HUES6 (cell line): ENCODE results near the gene CTDSPL2.
A peak's percentile ranks its signal among the peaks of the same experiment; 100 is the strongest.
"Not testable (repeated sequence)": the region's sequence is repeated elsewhere in the genome, so short reads cannot be mapped to it uniquely, and the experiment has no call there.

Experiments used
- H3K27ac ChIP-seq: 2 replicates; pipeline ENCODE4 v1.7.0; 2013; ENCODE audit warnings: low read depth, mild to moderate bottlenecking, low read length, inconsistent platforms
- H3K27me3 ChIP-seq: 2 replicates; pipeline ENCODE4 v1.6.1; 2013; ENCODE audit warnings: low read length; ENCODE audit not compliant: control insufficient read depth, insufficient read depth
- H3K36me3 ChIP-seq: 2 replicates; pipeline ENCODE4 v1.6.1; 2013; ENCODE audit warnings: low read length; ENCODE audit not compliant: control insufficient read depth, insufficient read depth
- H3K4me1 ChIP-seq: 2 replicates; pipeline ENCODE4 v1.6.1; 2013; ENCODE audit warnings: low read length; ENCODE audit not compliant: control insufficient read depth, insufficient read depth
- H3K4me3 ChIP-seq: 2 replicates; pipeline ENCODE4 v1.5.1; 2013; ENCODE audit warnings: low read depth, low read length
- H3K9ac ChIP-seq: one replicate; pipeline ENCODE4 v1.6.1; 2013; ENCODE audit warnings: mild to moderate bottlenecking, low read length
- H3K9me3 ChIP-seq: 2 replicates; pipeline ENCODE4 v1.6.1; 2013; ENCODE audit warnings: low read depth, low read length; ENCODE audit not compliant: control insufficient read depth, insufficient read depth

Gene CTDSPL2

GRCh38 chr15:44441095-44441501 is 13.7 kb downstream of the CTDSPL2 start:
- H3K4me3 ChIP-seq, result peak overlapping the region; percentile 31
- no peaks in the 10 kb centered on the region for H3K27me3 ChIP-seq
- H3K4me1 ChIP-seq, result peaks cover 20% of the 10 kb centered on the region
- H3K9ac ChIP-seq, result no peak overlapping the region
- H3K9me3 ChIP-seq, result peaks cover 5% of the 10 kb centered on the region; the same call in 1 of the 2 replicates
- peaks cover 2% of the 10 kb centered on the region for H3K36me3 ChIP-seq
- H3K27ac ChIP-seq, result peak overlapping the region; percentile 50; the same call in 1 of the 2 replicates

DNA sequence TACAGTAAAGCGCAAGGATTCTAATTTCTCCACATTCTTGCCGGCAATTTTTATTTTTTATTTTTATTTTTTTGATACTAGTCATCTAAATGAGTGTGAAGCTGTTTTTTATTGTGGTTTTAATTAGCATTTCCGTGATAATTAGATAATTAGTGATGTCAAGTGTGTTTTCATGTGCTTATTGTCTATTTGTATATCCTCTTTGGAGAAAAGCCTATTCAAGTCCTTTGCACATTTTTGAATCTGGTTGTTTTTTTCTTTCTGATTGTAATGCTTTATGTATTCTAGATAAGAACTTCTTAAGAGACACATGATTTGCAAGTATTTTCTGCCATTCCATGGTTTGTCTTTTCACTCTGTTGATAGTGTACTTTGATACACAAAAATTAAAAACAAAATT is 16.1 kb downstream of the CTDSPL2 start:
- Histone ChIP-seq H3K4me3 (no peak overlapping the region), H3K4me1 (peaks cover 18% of the 10 kb centered on the region), H3K36me3 (peaks cover 11% of the 10 kb centered on the region), H3K27me3 (no peaks in the 10 kb centered on the region), H3K9me3 (peaks cover 5% of the 10 kb centered on the region; the same call in 1 of the 2 replicates), H3K27ac (no peak overlapping the region), H3K9ac (no peak overlapping the region)

DNA sequence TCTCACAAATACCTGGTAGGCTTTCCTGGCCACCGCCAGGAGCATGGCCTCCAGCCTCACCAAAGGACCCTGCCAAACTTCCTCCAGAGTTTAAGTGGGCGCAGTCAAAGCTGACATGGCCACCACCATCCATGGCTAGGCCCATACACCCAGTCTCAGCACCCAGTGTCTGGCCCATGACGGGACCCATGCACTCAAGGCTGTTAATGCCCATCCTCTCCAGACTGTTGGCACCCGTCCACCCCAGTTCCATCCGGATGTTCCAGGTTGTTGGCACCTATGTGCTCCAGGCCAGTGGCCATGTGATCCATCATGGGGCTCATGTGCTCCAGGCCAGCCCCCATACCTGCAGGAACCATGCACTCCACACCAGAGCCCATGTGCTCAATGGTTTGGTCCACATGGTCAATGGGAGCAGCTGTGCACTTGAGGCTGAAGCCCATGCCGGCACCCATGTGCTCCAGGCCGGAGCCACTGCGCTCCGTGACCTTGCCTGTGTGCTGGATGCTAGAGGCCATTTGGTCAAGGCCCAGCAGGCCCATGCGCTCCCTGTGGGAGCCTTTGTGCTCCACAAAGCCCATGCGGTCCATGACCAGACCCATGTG is 20.4 kb downstream of the CTDSPL2 start:
- Histone ChIP-seq H3K27ac (no peak overlapping the region), H3K36me3 (peaks cover 11% of the 10 kb centered on the region), H3K9ac (no peak overlapping the region), H3K27me3 (no peaks in the 10 kb centered on the region), H3K9me3 (peaks cover 2% of the 10 kb centered on the region; the same call in 1 of the 2 replicates), H3K4me1 (no peaks in the 10 kb centered on the region), H3K4me3 (no peak overlapping the region)

- no peak overlapping the region for H3K27ac ChIP-seq
- H3K4me1 ChIP-seq, result no peaks in the 10 kb centered on the region
- peaks cover 9% of the 10 kb centered on the region for H3K36me3 ChIP-seq
- no peaks in the 10 kb centered on the region for H3K27me3 ChIP-seq
- no peaks in the 10 kb centered on the region; the same call in 1 of the 2 replicates for H3K9me3 ChIP-seq
- no peak overlapping the region for H3K4me3 ChIP-seq
- H3K9ac ChIP-seq, result no peak overlapping the region
Observed at GRCh38 chr15:44450172-44450571, 22.7 kb downstream of the CTDSPL2 start.

- not testable (repeated sequence) for H3K4me3 ChIP-seq, H3K9me3 ChIP-seq, H3K36me3 ChIP-seq, H3K27ac ChIP-seq, H3K9ac ChIP-seq, H3K27me3 ChIP-seq, H3K4me1 ChIP-seq
Observed at GRCh38 chr15:44453578-44454283, 26.3 kb downstream of the CTDSPL2 start.

- H3K9me3 ChIP-seq, result no peaks in the 10 kb centered on the region
- H3K27ac ChIP-seq, result no peak overlapping the region
- H3K4me1 ChIP-seq, result peaks cover 3% of the 10 kb centered on the region; the same call in 1 of the 2 replicates
- H3K27me3 ChIP-seq, result no peaks in the 10 kb centered on the region
- peaks cover 36% of the 10 kb centered on the region for H3K36me3 ChIP-seq
- H3K9ac ChIP-seq, result no peak overlapping the region
- H3K4me3 ChIP-seq, result no peak overlapping the region
Observed at GRCh38 chr15:44458429-44458828, 31.0 kb downstream of the CTDSPL2 start.

- Histone ChIP-seq H3K4me3 (no peak overlapping the region), H3K9me3 (no peaks in the 10 kb centered on the region), H3K4me1 (no peaks in the 10 kb centered on the region), H3K36me3 (peaks cover 30% of the 10 kb centered on the region), H3K9ac (no peak overlapping the region), H3K27ac (no peak overlapping the region), H3K27me3 (no peaks in the 10 kb centered on the region)
Observed at GRCh38 chr15:44468709-44469385, 41.4 kb downstream of the CTDSPL2 start.

GRCh38 chr15:44471885-44472455 is 44.5 kb downstream of the CTDSPL2 start:
- Histone ChIP-seq H3K9ac (no peak overlapping the region), H3K27me3 (no peaks in the 10 kb centered on the region), H3K4me1 (no peaks in the 10 kb centered on the region), H3K9me3 (no peaks in the 10 kb centered on the region), H3K27ac (no peak overlapping the region), H3K4me3 (no peak overlapping the region), H3K36me3 (peaks cover 20% of the 10 kb centered on the region)

DNA sequence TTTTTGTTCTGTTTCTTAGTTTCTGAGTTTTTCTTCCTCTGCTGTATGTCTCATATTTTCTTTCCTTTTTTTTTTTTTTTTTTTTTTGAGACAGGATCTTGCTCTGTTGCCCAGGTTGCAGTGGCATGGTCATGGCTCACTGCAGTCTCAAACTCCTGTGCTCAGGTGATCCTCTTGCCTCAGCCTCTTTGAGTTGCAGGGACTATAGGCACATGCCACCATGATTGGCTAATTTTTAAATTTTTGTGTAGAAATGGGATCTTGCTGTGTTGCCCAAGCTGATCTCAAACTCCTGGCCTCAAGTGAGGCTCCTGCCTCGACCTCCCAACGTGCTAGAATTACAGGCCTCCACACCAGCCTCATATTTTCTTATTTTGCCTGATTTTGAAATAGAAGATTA is 51.9 kb downstream of the CTDSPL2 start:
- Histone ChIP-seq H3K4me3 (no peak overlapping the region), H3K9ac (no peak overlapping the region), H3K4me1 (no peaks in the 10 kb centered on the region), H3K36me3 (peaks cover 6% of the 10 kb centered on the region), H3K9me3 (no peaks in the 10 kb centered on the region), H3K27me3 (no peaks in the 10 kb centered on the region), H3K27ac (no peak overlapping the region)

GRCh38 chr15:44482090-44482489 is 54.7 kb downstream of the CTDSPL2 start:
- H3K36me3 ChIP-seq, result peaks cover 20% of the 10 kb centered on the region

GRCh38 chr15:44485880-44486279 is 58.5 kb downstream of the CTDSPL2 start:
- Histone ChIP-seq H3K36me3 (peaks cover 51% of the 10 kb centered on the region), H3K4me3 (no peak overlapping the region), H3K9me3 (no peaks in the 10 kb centered on the region), H3K9ac (no peak overlapping the region), H3K27me3 (no peaks in the 10 kb centered on the region), H3K27ac (no peak overlapping the region), H3K4me1 (no peaks in the 10 kb centered on the region)

More at GRCh38 chr15:44482090-44482489, 54.7 kb downstream of the CTDSPL2 start:
- no peak overlapping the region for H3K4me3 ChIP-seq
- H3K4me1 ChIP-seq, result no peaks in the 10 kb centered on the region
- H3K27ac ChIP-seq, result no peak overlapping the region
- H3K9me3 ChIP-seq, result no peaks in the 10 kb centered on the region
- H3K9ac ChIP-seq, result no peak overlapping the region
- H3K27me3 ChIP-seq, result no peaks in the 10 kb centered on the region
